ENCODE results near the gene NLE1. TPM values are rescaled to one million over a fixed set of nuclear protein-coding genes. Genes with fewer than 3 reads are reported as not detected.
A peak's percentile ranks its signal among the peaks of the same experiment; 100 is the strongest.

NLE1 gene
- total and polyA plus RNA-seq, 7 donors, result 3.0 to 16.8 (median 11.2) TPM

- peaks cover 7 to 68% (median 40%) of the 10 kb centered on the region in 4 donors for H3K36me3 ChIP-seq
- H3K4me1 ChIP-seq, result no peaks in the 10 kb centered on the region
- WGBS, 2 donors, result 94 to 96% methylated on average over 22 of the region's 22 CpGs
- H3K4me3 ChIP-seq, result no peak overlapping the region
- intact Hi-C loops (cut with DNase I), result no loop called here
- H3K9me3 ChIP-seq, result no peaks in the 10 kb centered on the region
- no peak overlapping the region for H3K27ac ChIP-seq
- H3K27me3 ChIP-seq, result no peaks in the 10 kb centered on the region
- no peak for TF ChIP-seq POLR2A (IDR thresholded peaks at IDR 0.05)
- no peak for TF ChIP-seq EP300 (IDR thresholded peaks at IDR 0.05)
- no peak for TF ChIP-seq POLR2AphosphoS5 (IDR thresholded peaks at IDR 0.05)
- TF ChIP-seq, protein P1, sequence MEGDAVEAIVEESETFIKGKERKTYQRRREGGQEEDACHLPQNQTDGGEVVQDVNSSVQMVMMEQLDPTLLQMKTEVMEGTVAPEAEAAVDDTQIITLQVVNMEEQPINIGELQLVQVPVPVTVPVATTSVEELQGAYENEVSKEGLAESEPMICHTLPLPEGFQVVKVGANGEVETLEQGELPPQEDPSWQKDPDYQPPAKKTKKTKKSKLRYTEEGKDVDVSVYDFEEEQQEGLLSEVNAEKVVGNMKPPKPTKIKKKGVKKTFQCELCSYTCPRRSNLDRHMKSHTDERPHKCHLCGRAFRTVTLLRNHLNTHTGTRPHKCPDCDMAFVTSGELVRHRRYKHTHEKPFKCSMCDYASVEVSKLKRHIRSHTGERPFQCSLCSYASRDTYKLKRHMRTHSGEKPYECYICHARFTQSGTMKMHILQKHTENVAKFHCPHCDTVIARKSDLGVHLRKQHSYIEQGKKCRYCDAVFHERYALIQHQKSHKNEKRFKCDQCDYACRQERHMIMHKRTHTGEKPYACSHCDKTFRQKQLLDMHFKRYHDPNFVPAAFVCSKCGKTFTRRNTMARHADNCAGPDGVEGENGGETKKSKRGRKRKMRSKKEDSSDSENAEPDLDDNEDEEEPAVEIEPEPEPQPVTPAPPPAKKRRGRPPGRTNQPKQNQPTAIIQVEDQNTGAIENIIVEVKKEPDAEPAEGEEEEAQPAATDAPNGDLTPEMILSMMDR (IDR thresholded peaks at IDR 0.05), result no peak
- DNase-seq, result no peak
Measured at GRCh38 chr17:35132816-35133550, 9.1 kb downstream of the NLE1 start.

- no peaks in the 10 kb centered on the region for H3K4me1 ChIP-seq
- 18 to 67% methylated on average over 10 of the region's 10 CpGs for WGBS, 2 donors
- H3K27me3 ChIP-seq, result no peaks in the 10 kb centered on the region
- H3K9me3 ChIP-seq, result no peaks in the 10 kb centered on the region
- intact Hi-C loops (cut with DNase I), result no loop called here
- TF ChIP-seq POLR2AphosphoS5 (IDR thresholded peaks at IDR 0.05) (no peak), EP300 (IDR thresholded peaks at IDR 0.05) (no peak), POLR2A (IDR thresholded peaks at IDR 0.05) (no peak)
- TF ChIP-seq, protein P1 (IDR thresholded peaks at IDR 0.05), result no peak
- DNase-seq, result no peak
- no peak overlapping the region for H3K27ac ChIP-seq
- H3K36me3 ChIP-seq, result peaks cover 7 to 59% (median 37%) of the 10 kb centered on the region in 4 donors
- no peak overlapping the region for H3K4me3 ChIP-seq
Measured at GRCh38 chr17:35132099-35132498, 10.0 kb downstream of the NLE1 start.

DNA sequence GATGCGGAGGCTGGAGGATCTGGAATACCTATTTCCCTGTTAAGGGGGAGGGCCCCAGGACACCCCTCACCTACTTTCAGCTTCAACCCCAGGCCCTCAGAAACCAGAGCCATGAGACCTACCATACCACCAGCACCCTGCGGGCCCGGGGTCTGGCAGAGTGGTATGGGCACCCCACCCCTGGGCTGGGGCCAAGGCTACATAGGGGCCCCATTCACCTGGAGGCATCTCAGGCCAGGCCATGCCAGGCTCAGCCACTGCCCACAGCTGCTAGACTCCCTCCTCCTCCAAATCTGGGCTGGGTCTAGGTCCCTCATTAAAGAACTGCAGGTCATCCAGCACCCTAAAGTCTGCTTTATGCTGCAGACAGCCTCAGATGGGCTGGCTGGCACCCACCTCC, 11.7 kb downstream of the NLE1 start:
- Histone ChIP-seq H3K27me3 (no peaks in the 10 kb centered on the region), H3K9me3 (no peaks in the 10 kb centered on the region), H3K4me3 (no peak overlapping the region), H3K27ac (no peak overlapping the region), H3K4me1 (no peaks in the 10 kb centered on the region), H3K36me3 (peaks cover 0 to 42% (median 23%) of the 10 kb centered on the region in 4 donors)
- TF ChIP-seq POLR2AphosphoS5 (IDR thresholded peaks at IDR 0.05) (no peak), EP300 (IDR thresholded peaks at IDR 0.05) (no peak)
- TF ChIP-seq, protein P1 (IDR thresholded peaks at IDR 0.05), result no peak
- intact Hi-C loops (cut with DNase I), result no loop called here
- DNase-seq, result no peak
- 95 to 98% methylated on average over 3 of the region's 3 CpGs for WGBS, 2 donors

DNA sequence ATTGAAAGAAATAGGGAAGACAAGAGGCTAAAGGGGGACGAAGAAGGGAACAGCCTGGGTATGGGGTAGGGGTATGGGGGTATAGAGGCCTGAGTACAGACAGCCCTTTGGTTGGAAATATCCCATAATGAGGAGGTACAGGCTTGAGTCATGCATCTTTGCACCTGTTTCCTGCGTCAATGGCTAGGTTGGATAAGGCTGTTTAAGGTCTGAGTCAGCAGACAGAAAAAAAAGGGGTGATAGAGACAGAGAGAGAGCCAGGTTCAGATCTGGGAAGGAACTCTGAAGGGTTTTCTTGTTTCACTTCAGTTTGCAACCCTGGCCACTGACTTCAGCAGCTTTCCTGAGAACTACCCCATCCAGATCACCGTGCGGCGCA, 12.1 kb downstream of the NLE1 start:
- no peaks in the 10 kb centered on the region for H3K27me3 ChIP-seq
- peaks cover 0 to 38% (median 21%) of the 10 kb centered on the region in 4 donors for H3K36me3 ChIP-seq
- H3K9me3 ChIP-seq, result no peaks in the 10 kb centered on the region
- WGBS, 2 donors, result 90 to 92% methylated on average over 5 of the region's 5 CpGs
- no peaks in the 10 kb centered on the region for H3K4me1 ChIP-seq
- no peak for TF ChIP-seq POLR2A (IDR thresholded peaks at IDR 0.05)
- TF ChIP-seq POLR2AphosphoS5 (IDR thresholded peaks at IDR 0.05), result no peak
- DNase-seq, result no peak
- intact Hi-C loops (cut with DNase I), result no loop called here
- H3K4me3 ChIP-seq, result no peak overlapping the region
- H3K27ac ChIP-seq, result no peak overlapping the region

DNA sequence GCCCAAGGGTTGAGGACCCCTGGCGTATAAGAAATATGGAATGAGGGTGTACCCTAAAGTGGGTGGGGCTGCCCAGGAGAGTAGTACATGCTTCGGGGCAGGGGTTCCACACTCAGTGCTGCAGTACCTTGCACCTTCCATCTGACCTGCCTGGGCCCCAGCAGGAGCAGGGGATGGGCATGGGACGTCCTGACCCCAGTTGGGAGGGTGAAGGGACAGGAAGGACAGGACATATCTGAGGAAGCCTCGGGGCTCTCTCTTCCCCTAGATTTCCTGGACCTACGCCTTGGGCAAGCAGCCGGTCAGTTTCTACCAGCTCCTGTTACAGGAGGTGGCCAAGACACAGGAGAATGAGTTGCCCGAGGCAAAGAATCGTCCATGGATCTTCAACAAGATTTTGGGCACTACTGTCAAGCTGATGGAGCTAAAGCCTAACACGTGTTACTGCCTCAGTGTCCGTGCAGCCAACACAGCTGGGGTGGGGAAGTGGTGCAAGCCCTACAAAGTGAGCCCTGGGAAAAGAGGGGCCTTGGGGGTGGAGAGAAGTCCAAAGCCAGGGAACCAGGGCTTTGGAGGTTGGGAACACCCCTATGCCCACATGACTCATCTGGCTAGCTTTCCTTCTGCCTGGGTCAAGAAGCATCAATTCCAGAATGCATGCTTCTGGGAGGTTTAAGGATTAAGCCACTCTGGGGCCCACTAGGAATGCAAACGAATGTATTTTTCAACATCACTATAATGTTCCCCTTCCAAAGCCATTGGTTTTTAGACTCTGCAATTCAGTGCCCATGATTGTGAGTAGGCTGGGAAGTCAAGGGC, 12.7 kb downstream of the NLE1 start:
- H3K27ac ChIP-seq, result peak overlapping the region in 1 of 4 donors; percentile 63

More for the DNA sequence above, 12.7 kb downstream of the NLE1 start:
- TF ChIP-seq POLR2A (IDR thresholded peaks at IDR 0.05), result no peak
- no peak for TF ChIP-seq POLR2AphosphoS5 (IDR thresholded peaks at IDR 0.05)
- no peak for TF ChIP-seq EP300 (IDR thresholded peaks at IDR 0.05)
- TF ChIP-seq, protein P1 (IDR thresholded peaks at IDR 0.05), result no peak
- 80 to 88% methylated on average over 11 of the region's 11 CpGs for WGBS, 2 donors
- no peak overlapping the region for H3K4me3 ChIP-seq
- no peak for DNase-seq
- H3K9me3 ChIP-seq, result no peaks in the 10 kb centered on the region
- intact Hi-C loops (cut with DNase I), result no loop called here
- no peaks in the 10 kb centered on the region for H3K4me1 ChIP-seq
- no peaks in the 10 kb centered on the region for H3K27me3 ChIP-seq
- H3K36me3 ChIP-seq, result peaks cover 0 to 32% (median 17%) of the 10 kb centered on the region in 4 donors
